NCI-H2196 treated with DMSO at 0.1 percent for 48 hours (cell line): ENCODE results near the gene SNRPA.
"Not testable (repeated sequence)": the region's sequence is repeated elsewhere in the genome, so short reads cannot be mapped to it uniquely, and the experiment has no call there.

Experiments
- DNase-seq: peaks from one replicate; lab custom pipeline; 2025; ENCODE audit not compliant: unreplicated experiment; lab: John Stamatoyannopoulos, UW

SNRPA gene

DNA sequence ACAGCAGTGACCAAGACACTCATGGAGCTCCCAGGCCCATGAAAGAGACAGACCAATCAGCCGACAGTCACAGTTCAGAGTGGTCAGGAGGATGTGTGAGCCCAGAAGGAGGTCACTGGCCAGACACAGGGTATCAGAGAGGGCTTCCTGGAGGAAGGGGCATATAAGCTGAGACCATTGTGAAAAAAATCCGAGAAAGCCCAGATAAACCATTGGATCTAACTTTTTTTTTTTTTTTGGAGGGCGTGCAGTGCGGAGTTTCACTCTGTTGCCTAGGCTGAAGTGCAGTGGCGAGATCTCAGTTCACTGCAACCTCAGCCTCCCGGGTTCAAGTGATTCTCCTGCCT, 29.9 kb upstream of the SNRPA start:
- no peak for DNase-seq

- DNase-seq: no peak
Measured at GRCh38 chr19:40721936-40722661, 28.9 kb upstream of the SNRPA start.

GRCh38 chr19:40723661-40724254, 27.2 kb upstream of the SNRPA start:
- no peak for DNase-seq

DNA sequence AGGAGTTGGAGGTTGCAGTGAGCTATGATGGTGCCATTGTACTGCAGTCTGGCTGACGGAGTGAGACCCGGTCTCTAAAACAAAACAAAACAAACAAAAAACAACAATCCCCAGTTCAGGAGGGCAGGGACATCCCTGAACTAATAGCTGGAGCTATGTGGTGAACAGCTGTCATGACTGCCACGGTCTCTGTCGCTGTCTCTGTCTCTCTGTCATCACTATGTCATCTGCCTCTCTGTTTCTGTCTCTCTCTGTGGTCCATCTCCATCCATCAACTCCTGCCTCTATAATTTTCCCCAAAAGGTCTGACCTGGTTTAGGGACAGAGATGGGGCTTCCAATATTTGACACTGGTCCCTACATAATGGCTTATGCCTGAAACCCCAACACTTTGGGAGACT, 26.7 kb upstream of the SNRPA start:
- no peak for DNase-seq

GRCh38 chr19:40724855-40725254, 26.1 kb upstream of the SNRPA start:
- no peak for DNase-seq

DNA sequence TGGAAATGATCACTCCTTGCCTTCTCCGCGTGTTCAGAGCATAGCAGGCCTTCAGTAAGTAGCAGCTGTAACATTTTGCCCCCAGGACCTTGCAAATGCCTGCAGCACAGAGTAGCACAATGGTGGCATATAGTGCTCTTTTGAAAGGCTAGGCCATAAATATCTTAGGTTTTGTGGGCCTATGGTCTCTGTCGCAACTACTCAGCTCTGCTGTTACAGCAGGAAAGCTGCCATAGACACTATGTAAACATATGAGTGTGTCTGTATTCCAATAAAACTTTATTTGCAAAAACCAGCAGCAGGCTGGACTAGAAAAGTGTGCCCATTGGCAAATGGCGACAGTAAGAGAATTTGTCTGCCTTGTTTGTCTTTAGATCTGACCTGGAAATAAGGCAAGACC, 24.7 kb upstream of the SNRPA start:
- DNase-seq: no peak

DNA sequence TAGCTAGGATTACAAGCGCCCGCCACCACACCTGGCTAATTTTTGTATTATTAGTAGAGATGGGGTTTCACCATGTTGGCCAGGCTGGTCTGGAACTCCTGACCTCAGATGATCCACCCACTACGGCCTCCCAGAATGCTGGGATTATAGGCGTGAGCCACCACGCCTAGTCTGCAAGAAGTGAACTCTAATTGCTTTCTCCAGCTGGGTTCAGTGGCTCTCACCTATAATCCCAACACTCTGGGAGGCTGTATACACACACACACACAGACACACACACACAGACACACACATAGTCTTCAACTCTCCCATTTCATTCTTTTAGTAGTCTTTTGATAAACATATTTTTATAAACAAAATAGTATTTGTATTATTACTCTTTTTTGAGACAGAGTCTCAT, 20.9 kb upstream of the SNRPA start:
- not testable (repeated sequence) for DNase-seq

DNA sequence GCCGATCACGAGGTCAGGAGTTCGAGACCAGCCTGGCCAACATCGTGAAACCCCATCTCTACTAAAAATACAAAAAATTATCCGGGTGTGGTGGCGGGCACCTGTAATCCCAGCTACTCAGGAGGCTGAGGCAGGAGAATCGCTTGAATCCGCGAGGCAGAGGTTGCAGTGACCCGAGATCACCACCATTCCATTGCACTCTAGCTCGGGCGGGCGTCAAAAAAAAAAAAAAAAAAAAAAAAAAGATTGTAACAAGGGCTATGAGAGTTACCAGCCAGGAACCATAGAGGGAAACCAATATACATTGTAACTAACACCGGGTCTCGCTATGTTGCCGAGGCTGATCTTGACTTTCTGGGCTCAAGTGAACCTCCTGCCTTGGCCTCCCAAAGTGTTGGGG, 18.7 kb upstream of the SNRPA start:
- DNase-seq: not testable (repeated sequence)

GRCh38 chr19:40733149-40733548, 17.9 kb upstream of the SNRPA start:
- no peak for DNase-seq

DNA sequence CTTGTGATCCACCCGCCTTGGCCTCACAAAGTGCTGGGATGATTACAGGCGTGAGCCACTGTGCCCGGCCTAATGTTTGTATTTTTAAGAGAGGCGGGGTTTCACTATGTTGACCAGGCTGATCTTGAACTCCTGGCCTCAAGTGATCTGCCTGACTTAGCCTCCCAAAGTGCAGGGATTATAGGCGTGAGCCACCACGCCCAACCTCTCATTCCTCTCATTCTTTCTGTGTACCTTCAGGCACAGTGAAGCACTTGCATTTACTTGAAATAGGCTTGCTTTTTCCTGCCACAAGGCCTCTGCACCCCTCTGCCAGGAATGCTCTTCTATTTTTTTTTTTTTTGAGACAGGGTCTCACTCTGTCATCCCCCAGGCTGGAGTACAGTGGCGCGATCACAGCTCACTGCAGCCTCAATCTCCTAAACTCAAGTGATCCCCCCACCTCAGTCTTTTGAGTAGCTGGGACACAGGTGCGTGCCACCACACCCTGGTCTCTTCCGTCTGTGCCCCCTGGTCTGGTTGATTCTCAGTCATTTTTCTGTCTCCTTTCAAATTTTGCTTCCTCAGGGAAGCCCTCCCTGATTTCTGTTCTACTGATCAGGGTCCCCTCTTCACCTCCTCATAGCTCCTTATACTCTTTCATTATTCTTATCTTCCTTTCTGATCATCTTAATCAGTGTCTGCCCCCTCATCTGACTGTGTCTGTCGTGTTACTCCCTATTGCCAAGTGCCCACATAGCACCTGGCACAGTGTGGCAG, 15.8 kb upstream of the SNRPA start:
- DNase-seq: no peak

GRCh38 chr19:40736661-40737060, 14.3 kb upstream of the SNRPA start:
- DNase-seq: no peak

- DNase-seq: no peak
Measured at GRCh38 chr19:40737102-40737644, 13.8 kb upstream of the SNRPA start.

DNA sequence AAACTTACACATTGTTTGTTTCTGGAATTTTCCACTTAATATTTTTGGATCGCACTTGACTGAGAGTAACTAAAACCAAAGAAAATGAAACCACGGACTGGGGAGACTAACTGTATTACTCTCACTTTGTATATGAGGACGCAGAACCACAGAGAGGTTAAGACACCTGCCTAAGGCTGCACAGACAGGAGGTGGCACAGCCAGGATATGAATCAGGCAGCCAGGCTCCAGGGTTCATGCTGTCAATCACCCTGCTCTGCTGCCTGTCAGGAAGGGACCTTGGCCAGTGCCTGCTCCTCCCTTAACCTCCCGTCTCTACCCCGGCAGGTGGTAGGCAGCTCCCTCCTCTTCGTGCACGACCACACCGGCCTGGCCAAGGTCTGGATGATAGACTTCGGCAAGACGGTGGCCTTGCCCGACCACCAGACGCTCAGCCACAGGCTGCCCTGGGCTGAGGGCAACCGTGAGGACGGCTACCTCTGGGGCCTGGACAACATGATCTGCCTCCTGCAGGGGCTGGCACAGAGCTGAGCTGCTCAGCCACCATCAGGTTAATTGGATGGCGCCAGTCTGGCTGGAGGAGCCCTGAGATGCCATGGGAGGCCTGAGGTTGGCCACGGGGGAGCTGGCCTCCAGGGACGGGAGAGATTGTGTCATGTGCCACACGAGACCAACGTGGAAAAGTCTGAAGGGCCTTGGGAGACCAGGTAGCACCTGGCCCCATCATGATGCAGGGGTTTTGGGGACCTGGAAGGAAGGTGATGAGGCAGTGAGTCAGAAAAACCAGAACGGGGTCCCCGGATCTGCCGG, 11.8 kb upstream of the SNRPA start:
- DNase-seq: no peak

DNA sequence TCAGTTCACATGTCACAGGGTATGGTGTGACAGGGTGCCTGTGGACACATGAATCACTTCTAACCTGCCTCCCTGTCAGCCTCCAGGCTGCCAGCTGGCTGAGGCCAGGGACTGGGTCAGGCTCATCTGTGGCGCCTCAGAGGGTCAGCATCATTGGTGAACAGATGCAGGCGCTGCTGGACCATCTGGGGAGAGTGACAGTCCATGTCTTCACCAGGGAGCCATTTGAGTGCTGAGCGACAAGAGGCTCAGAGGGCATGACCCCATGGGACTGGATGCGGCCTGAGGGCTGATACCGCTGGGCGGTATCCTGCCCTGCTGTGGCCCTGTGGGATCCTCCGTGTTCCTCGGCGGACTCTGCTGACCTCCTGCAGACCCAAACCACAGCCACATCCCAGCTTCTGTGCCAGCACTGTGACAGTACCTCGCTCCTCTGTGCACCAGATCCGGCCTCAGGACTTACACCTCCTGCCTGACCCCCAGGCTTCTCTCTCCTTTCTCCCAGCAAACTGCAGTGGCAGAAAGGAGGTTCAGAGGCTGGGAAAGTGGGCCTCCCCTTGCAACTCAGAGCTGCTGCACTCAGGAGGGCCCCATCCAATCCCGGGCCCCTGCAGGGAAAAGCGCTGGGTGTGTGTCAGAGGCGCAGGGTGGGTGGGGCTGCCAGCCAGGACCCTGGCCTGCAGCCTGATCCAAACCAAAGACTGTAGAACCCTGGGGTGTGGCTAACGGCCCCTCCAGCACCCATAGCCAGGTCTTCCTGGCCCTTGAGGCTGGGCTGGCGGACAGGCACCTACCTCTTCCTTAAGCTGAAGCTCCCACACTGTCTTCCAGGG, 10.9 kb upstream of the SNRPA start:
- DNase-seq: no peak

DNA sequence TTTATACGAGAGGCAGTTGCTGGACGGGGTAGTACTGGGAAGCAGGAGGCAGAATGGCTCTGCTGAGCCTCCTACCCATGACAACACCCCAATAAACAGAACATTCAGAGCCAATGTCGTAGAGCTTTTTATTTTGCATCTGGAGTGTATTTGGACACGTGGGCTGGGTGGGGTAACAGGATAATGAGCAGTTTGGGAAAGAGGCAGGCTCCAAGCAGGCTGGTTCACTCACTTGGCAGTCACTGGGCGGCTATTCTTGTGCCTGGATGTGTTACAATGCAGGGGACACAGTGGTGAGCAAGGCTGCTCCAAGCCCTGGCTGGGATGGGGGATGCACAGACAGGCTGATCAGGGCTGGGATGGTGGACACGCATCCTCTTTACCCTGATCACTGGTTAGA, 10.3 kb upstream of the SNRPA start:
- DNase-seq: no peak

- DNase-seq: no peak
Measured at GRCh38 chr19:40741527-40742390, 9.2 kb upstream of the SNRPA start.

- no peak for DNase-seq
Measured at GRCh38 chr19:40742477-40742876, 8.5 kb upstream of the SNRPA start.

DNA sequence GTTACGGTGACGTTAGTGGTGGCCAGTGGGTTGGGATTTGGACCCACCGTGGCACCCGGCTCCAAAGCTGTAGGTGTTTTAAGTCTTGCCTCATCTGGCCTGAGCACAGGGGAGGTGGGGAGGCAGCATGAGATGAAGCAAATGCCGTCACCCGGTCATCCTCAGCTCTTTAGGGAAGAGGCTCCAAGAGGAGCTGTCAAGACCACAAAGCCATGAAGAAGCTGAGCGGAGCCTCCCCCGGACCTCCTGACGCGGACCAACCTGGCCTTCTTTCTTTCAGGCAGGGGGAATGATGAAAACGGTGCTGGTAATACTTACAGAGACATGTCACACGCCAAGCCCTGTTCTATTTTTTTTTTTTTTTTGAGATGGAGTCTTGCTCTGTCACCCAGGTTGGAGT, 8.1 kb upstream of the SNRPA start:
- no peak for DNase-seq

DNA sequence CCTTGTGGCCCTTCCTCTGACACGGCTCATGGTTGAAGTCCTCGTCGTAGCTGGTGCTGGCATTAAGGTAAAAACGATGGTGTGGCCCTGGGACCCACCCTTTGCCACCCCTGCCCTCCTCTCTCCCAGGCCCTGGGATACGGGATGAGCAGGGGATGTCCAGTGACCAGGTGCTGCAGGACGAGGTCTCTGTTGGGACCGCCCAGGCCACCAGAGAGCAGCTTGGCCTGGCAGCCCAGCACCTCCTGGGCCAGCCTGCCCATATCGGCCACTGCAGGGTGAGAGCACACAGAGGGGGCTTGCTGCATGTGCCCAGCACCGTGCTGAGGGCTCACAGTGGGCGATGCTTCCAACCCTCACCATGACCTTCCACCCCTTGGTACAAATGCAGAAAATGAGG, 7.1 kb upstream of the SNRPA start:
- DNase-seq: no peak
